ENCODE data around the gene DPH5. TPM values are rescaled to one million over a fixed set of nuclear protein-coding genes. Genes with fewer than 3 reads are reported as not detected.

The DPH5 gene, protein sequence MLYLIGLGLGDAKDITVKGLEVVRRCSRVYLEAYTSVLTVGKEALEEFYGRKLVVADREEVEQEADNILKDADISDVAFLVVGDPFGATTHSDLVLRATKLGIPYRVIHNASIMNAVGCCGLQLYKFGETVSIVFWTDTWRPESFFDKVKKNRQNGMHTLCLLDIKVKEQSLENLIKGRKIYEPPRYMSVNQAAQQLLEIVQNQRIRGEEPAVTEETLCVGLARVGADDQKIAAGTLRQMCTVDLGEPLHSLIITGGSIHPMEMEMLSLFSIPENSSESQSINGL
- total RNA-seq = 10 to 100 TPM; 50.3 to 57.2 TPM

GRCh38 chr1:101025657-101026429, at the start of gene DPH5:
DPH5 (minus strand) TSS chr1:101025784; CDS start chr1:101025443, 341 bp downstream.

Other genes with a start within 250 kb of the DPH5 start
- 1 to 10 TPM; 1.3 to 1.9 TPM for gene EXTL2, start 130.9 kb downstream of the DPH5 start, total RNA-seq
- gene SLC30A7, start 129.7 kb downstream of the DPH5 start, total RNA-seq = 10 to 100 TPM; 36.5 to 39.2 TPM
- 100 to 1,000 TPM; 239 to 242 TPM for gene S1PR1, start 211.2 kb upstream of the DPH5 start, total RNA-seq